Epithelial cell of proximal tubule (primary cell): ENCODE data around the gene HOXB1. TPM values are rescaled to one million over a fixed set of nuclear protein-coding genes. Genes with fewer than 3 reads are reported as not detected.

Experiments used
- DNase-seq: peaks from one replicate; pipeline ENCODE4 v3.0.0-alpha.2; 2011; ENCODE audit warnings: low read depth
- H3K4me3 ChIP-seq: 2 replicates; pipeline ENCODE4 v1.5.1; 2011; ENCODE audit warnings: low read depth, mild to moderate bottlenecking, low read length
- total RNA-seq: library from RNA; depleted of rRNA; stranded (reverse); fragments of >200 nt; gene quantifications from 2 replicates; pipeline ENCODE4 v1.2.3, GENCODE V29; 2015
- TF ChIP-seq, protein P1 (sequence below): conservative IDR thresholded peaks from 2 replicates; pipeline ENCODE4 v1.5.1; 2012; ENCODE audit warnings: low read depth, mild to moderate bottlenecking, low read length

Gene HOXB1
- total RNA-seq, 1 donor from 2014 or later: not detected

DNA sequence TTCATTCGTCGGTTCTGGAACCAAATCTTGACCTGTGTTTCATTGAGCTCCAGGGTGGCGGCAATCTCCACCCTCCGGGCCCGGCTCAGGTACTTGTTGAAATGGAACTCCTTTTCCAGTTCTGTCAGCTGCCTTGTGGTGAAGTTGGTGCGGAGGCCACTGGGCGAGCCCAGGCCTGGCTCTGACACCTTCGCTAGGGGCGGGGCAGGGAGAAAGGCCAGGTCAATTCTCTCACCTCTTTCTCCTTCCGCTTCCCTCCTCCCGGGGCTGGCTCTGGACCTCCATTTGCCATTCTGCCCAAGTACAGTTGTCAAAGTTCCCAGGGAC lies 1.2 kb downstream of the HOXB1 start:
- no peak for DNase-seq
- TF ChIP-seq, protein P1, sequence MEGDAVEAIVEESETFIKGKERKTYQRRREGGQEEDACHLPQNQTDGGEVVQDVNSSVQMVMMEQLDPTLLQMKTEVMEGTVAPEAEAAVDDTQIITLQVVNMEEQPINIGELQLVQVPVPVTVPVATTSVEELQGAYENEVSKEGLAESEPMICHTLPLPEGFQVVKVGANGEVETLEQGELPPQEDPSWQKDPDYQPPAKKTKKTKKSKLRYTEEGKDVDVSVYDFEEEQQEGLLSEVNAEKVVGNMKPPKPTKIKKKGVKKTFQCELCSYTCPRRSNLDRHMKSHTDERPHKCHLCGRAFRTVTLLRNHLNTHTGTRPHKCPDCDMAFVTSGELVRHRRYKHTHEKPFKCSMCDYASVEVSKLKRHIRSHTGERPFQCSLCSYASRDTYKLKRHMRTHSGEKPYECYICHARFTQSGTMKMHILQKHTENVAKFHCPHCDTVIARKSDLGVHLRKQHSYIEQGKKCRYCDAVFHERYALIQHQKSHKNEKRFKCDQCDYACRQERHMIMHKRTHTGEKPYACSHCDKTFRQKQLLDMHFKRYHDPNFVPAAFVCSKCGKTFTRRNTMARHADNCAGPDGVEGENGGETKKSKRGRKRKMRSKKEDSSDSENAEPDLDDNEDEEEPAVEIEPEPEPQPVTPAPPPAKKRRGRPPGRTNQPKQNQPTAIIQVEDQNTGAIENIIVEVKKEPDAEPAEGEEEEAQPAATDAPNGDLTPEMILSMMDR: no peak
- H3K4me3 ChIP-seq: no peak overlapping the region

- TF ChIP-seq, protein P1: no peak
- H3K4me3 ChIP-seq: no peak overlapping the region
These were observed 1.7 kb downstream of the HOXB1 start for GRCh38 chr17:48528936-48529682.

DNA sequence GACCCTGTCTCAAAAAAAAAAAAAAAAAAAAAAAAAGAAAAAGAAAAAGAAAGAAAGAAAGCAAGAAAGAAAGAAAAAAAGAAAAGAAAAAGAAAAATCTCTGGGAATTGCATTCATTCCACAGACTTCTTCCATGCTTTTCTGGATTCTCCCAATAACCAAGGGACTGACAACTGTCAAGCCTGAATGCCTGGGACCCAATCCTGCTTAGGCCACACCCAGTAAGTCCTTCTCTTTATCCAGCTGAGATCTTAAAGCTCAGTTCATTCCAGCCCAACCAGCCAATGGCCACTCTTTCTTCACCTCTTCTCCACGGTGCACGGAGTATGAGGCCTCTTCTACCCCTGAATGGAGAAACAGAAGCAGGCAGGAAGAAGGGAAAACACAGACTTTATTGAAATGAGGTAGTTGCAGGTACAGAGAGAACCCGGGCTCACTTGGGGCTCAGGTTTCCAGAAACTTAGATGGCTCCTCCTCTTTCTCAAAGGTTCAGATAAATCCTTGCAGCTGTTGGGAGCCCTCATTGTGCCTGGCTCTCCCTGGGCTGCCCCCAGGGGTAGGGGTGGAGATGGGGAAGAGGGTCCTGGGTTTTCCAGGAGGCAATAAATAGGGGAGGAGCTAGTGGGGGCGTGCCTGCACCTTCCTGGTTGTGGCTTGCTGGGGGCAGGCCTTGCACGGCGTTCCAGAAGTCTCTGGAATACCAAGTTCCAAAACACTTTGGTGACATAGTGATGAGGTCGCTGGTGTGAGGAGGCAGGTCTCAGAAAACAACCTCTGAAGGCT lies 2.5 kb downstream of the HOXB1 start:
- no peak for DNase-seq
- H3K4me3 ChIP-seq: no peak overlapping the region
- TF ChIP-seq, protein P1: no peak

More at GRCh38 chr17:48528936-48529682, 1.7 kb downstream of the HOXB1 start:
- no peak for DNase-seq

- no peak overlapping the region for H3K4me3 ChIP-seq
- DNase-seq: no peak
- TF ChIP-seq, protein P1: no peak
These were observed 3.3 kb downstream of the HOXB1 start for GRCh38 chr17:48527547-48527932.

DNA sequence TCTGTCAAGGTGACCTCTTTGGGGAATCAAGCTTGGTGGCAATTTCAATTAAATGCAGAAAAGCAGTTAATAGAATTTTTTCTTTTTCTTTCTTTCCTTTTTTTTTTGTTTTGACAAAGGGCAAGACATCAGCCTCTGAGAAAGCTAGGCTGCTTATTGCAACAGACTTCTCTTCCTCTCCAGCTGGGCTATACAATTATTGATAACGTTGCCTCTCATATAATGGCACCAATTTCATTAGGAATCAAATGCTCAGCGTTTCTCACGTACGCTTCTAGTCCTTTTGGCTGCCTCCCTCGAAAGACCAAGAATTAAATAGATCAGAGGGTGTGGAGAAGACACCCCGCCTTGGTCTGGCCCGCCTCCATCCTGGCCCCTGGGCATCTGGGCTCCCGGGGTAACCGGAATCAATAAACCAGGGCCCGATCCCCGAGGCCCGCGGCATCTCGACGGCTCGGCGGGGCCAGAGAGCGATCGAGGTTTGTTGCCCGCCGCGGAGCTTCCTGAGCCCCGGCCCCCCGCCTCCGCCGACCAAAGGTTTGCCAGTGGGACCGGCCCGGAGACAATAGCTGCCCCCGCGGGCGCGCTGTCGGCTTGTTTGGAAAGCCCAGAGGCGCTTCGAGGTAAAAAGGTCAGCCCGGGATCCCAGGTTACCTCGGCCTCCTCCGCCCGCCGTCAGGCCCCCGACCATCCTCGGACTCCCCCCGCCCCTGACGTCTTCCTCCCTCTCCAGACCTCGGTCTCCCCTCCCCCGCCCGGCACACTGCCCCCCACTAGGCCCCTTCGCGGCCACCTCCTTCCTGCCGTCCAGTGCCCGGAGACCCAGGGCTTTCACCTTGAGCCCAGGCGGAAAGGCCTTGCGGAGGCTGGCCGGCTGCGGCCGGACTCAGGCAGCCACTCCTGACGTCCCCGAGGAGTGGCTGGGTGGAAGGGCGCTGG lies 3.9 kb downstream of the HOXB1 start:
- DNase-seq: no peak
- no peak overlapping the region for H3K4me3 ChIP-seq
- TF ChIP-seq, protein P1: no peak

DNA sequence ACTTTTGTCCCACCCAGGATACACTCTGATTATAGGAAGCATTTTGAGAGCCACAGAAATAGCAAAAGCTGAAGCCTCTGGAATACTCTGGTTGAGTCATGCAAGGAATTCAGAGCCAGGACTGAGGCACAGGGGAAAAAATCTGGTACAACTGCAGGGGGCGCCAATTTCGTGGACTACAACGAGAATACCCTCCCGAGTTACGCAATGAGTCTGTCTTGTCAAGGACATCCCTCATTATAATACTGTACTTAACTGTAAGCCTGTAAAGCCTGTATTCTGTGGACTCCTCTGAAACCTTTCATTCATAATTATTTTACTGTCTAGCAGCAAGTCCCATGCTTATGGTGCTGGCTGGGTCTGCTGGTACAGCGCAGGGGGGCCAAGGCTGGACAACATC lies 7.8 kb downstream of the HOXB1 start:
- TF ChIP-seq, protein P1: peak; percentile 45
- no peak overlapping the region for H3K4me3 ChIP-seq
- no peak for DNase-seq
